HepG2 (cell line): Measurements from ENCODE around the gene CWF19L2. TPM values are rescaled to one million over a fixed set of nuclear protein-coding genes. Genes with fewer than 3 reads are reported as not detected.

Experiments used
- ATAC-seq: fragments of 200-7000 bp; cut with Tn5 transposase; 3 replicates; pipeline ENCODE4 v1.9.1; 2020; ENCODE audit warnings: mild to moderate bottlenecking, moderate library complexity
- BruUV-seq: library from RNA; stranded (reverse); fragments of 400-500 nt; replicated peaks from 2 replicates; lab custom pipeline; 2021; lab: Mats Ljungman, UMichigan
- CTCF ChIA-PET: fragments of 300-600 bp; formaldehyde crosslinking; extraction: SDS; loops from one replicate; lab custom pipeline; 2021; ENCODE audit warnings: low total read pairs, inconsistent platforms, low intra/inter-chr PET ratio; lab: Yijun Ruan, JAX
- POLR2A ChIA-PET: fragments of 350-600 bp; sonication (Branson Sonifier 250); formaldehyde crosslinking; loops from one replicate; lab custom pipeline; 2020; ENCODE audit warnings: antibody characterized with exemption, inconsistent platforms; lab: Yijun Ruan, JAX
- DNase-seq: peaks from one replicate; pipeline ENCODE4 v3.0.0-alpha.2; 2015; ENCODE audit warnings: low spot score
- FAIRE-seq: peaks from 3 replicates; lab custom pipeline; 2011; peaks lifted over from hg19 to GRCh38; lab: Jason Lieb, UNC
- H2AFZ ChIP-seq: one replicate; pipeline ENCODE4 v1.6.1; 2011; ENCODE audit warnings: low read length, inconsistent platforms
- H3K27ac ChIP-seq: fragments of 300-600 bp; 3 replicates; pipeline ENCODE4 v1.8.0; 2011; ENCODE audit warnings: mixed run types, mild to moderate bottlenecking, mixed read lengths, low read length, inconsistent platforms; ENCODE audit not compliant: insufficient read depth; ENCODE audit errors: extremely low read length
- H3K27me3 ChIP-seq, 2 experiments: fragments of 200-600 bp in 1 of 2; 2 replicates in 1 of 2; 3 replicates in 1 of 2; pipeline versions ENCODE4 v1.6.0 to v1.8.0; 2011; ENCODE audit warnings: low read length in 2 of 2, mild to moderate bottlenecking in 2 of 2, moderate library complexity in 2 of 2, inconsistent platforms in 1 of 2; ENCODE audit not compliant: insufficient read depth in 2 of 2, control insufficient read depth in 1 of 2
- H3K36me3 ChIP-seq, 2 experiments: fragments of 200-600 bp in 1 of 2; replicated peaks in 1 of 2; 2 replicates in 1 of 2; 3 replicates in 1 of 2; pipeline versions ENCODE4 v1.5.1 to v1.8.0; 2011; ENCODE audit warnings: low read length in 2 of 2, inconsistent platforms in 1 of 2; ENCODE audit not compliant: insufficient read depth in 2 of 2, control insufficient read depth in 1 of 2
- H3K4me1 ChIP-seq: 2 replicates; pipeline ENCODE4 v1.5.1; 2012; ENCODE audit warnings: low read length, inconsistent platforms; ENCODE audit not compliant: insufficient read depth
- H3K4me2 ChIP-seq: 2 replicates; pipeline ENCODE4 v1.6.0; 2011; ENCODE audit warnings: low read depth, low read length, inconsistent platforms
- H3K4me3 ChIP-seq, 3 experiments: fragments of 200-600 bp in 1 of 3; sonication (generic), shearing (Covaris generic) in 1 of 3; replicated peaks in 1 of 3; 2 replicates each; pipeline ENCODE4 v1.5.1; 2011 to 2016; ENCODE audit warnings: low read length in 3 of 3, inconsistent platforms in 2 of 3, low read depth in 2 of 3, mild to moderate bottlenecking in 2 of 3, control low read depth in 1 of 3, mixed read lengths in 1 of 3; ENCODE audit not compliant: insufficient read depth in 1 of 3
- H3K79me2 ChIP-seq: one replicate; pipeline ENCODE4 v1.6.1; 2011; ENCODE audit warnings: low read length, inconsistent platforms; ENCODE audit not compliant: insufficient read depth
- H3K9ac ChIP-seq: 2 replicates; pipeline ENCODE4 v1.6.0; 2011; ENCODE audit warnings: mild to moderate bottlenecking, low read depth, low read length, inconsistent platforms; ENCODE audit not compliant: insufficient read depth
- H3K9me3 ChIP-seq: 2 replicates; pipeline ENCODE4 v1.5.1; 2012; ENCODE audit warnings: mild to moderate bottlenecking, low read length
- H4K20me1 ChIP-seq: 2 replicates; pipeline ENCODE4 v1.6.0; 2011; ENCODE audit warnings: inconsistent platforms, mild to moderate bottlenecking, low read length, moderate library complexity; ENCODE audit not compliant: insufficient read depth
- CREBL2 ChIP-seq: sonication (generic); formaldehyde crosslinking; IDR thresholded peaks from 2 replicates; pipeline ENCODE4 v1.8.1; 2023; ENCODE audit warnings: missing genetic modification reagents, mild to moderate bottlenecking, borderline replicate concordance
- FOXA1 ChIP-seq, 2 experiments: fragments of 450-650 bp in 1 of 2; sonication (generic) in 1 of 2; formaldehyde crosslinking in 1 of 2; IDR thresholded peaks; 2 replicates each; pipeline versions ENCODE4 v1.4.0 to v1.6.1; 2016 to 2020; ENCODE audit warnings: missing genetic modification reagents in 1 of 2
- RFX5 ChIP-seq: IDR thresholded peaks from 2 replicates; pipeline ENCODE4 v1.6.1; 2011; ENCODE audit warnings: low read depth, low read length, improper control_type of control experiment
- SKI ChIP-seq: fragments of 450-650 bp; IDR thresholded peaks from one replicate; pipeline ENCODE4 v1.6.1; 2018; ENCODE audit warnings: mild to moderate bottlenecking; ENCODE audit not compliant: partially characterized antibody
- SRY ChIP-seq: sonication (generic); formaldehyde crosslinking; IDR thresholded peaks from 2 replicates; pipeline ENCODE4 v1.8.0; 2022; ENCODE audit warnings: mild to moderate bottlenecking, missing genetic modification reagents
- SYNCRIP ChIP-seq: fragments of 200-400 bp; formaldehyde crosslinking; IDR thresholded peaks from 2 replicates; pipeline ENCODE4 v1.6.1; 2018; ENCODE audit warnings: mild to moderate bottlenecking, low read depth, low read length; ENCODE audit not compliant: insufficient read depth
- ZBTB21 ChIP-seq: sonication (generic); formaldehyde crosslinking; IDR thresholded peaks from 2 replicates; pipeline ENCODE4 v1.4.0; 2020; ENCODE audit warnings: missing genetic modification reagents
- ZBTB33 ChIP-seq: sonication (generic); formaldehyde crosslinking; IDR thresholded peaks from 2 replicates; pipeline ENCODE4 v1.4.0; 2020; ENCODE audit warnings: missing genetic modification reagents
- ZC3H4 ChIP-seq: sonication (generic); formaldehyde crosslinking; IDR thresholded peaks from 2 replicates; pipeline ENCODE4 v1.4.0; 2020; ENCODE audit warnings: missing genetic modification reagents, borderline replicate concordance
- ZFAT ChIP-seq: sonication (generic); formaldehyde crosslinking; conservative IDR thresholded peaks from 2 replicates; pipeline ENCODE4 v1.8.1; 2023; ENCODE audit warnings: missing genetic modification reagents, inconsistent platforms
- ZSCAN9 ChIP-seq: IDR thresholded peaks from 2 replicates; pipeline ENCODE4 v1.6.1; 2016; ENCODE audit warnings: borderline replicate concordance
- in situ Hi-C: cut with HindIII; loops from 2 replicates; pipeline ENCODE4 v1.10.0; 2017; ENCODE audit warnings: low pct_unique_long_range_greater_than_20kb; ENCODE audit not compliant: extremely low pct_ligation_motif_present
- intact Hi-C: fragments of 100-400 bp; cut with micrococcal nuclease; formaldehyde crosslinking; loops from one replicate; pipeline ENCODE4 v1.10.0; 2022; ENCODE audit not compliant: unreplicated experiment
- polyA plus RNA-seq, 8 experiments: library from polyadenylated mRNA; depleted of rRNA in 3 of 8; stranded (reverse) in 7 of 8; unstranded in 1 of 8; fragments of >200 nt; fragmentation: Illumina TruSeq in 4 of 8; extraction: Trizol in 4 of 8; gene quantifications; 2 replicates each; pipeline versions ENCODE4 v1.2.1 to v1.2.3, GENCODE V29; 2011 to 2016; ENCODE audit warnings: low read depth in 4 of 8, missing spikeins in 1 of 8, mixed read lengths in 1 of 8; ENCODE audit not compliant: insufficient read depth in 1 of 8
- total RNA-seq, 5 experiments: library from RNA; depleted of rRNA; stranded (reverse); fragments of >200 nt; fragmentation: Illumina TruSeq; extraction: Trizol; gene quantifications; 2 replicates each; pipeline ENCODE4 v1.2.3, GENCODE V29; 2016; ENCODE audit warnings: low read depth in 1 of 5
- TF ChIP-seq, protein P1 (sequence below): sonication (generic); formaldehyde crosslinking; IDR thresholded peaks from 2 replicates; pipeline ENCODE4 v1.9.0; 2021; ENCODE audit warnings: missing genetic modification reagents, borderline replicate concordance
- TF ChIP-seq, protein P2 (sequence below): sonication (generic); formaldehyde crosslinking; IDR thresholded peaks from 2 replicates; pipeline ENCODE4 v1.4.0; 2020; ENCODE audit warnings: mild to moderate bottlenecking, low read depth, missing genetic modification reagents
- TF ChIP-seq, protein P3 (sequence below), 2 experiments: sonication (generic) in 1 of 2; formaldehyde crosslinking in 1 of 2; IDR thresholded peaks; 2 replicates each; pipeline versions ENCODE4 v1.6.1 to v1.9.0; 2014 to 2022; ENCODE audit warnings: antibody characterized with exemption in 1 of 2, borderline replicate concordance in 1 of 2, inconsistent platforms in 1 of 2, low read depth in 1 of 2, missing genetic modification reagents in 1 of 2

Gene CWF19L2
- total and polyA plus RNA-seq, 2 of the 13 experiments (the other 11 are each of a cell fraction or from before 2014, with no cell fraction given): 2.2 to 18.6 TPM

DNA sequence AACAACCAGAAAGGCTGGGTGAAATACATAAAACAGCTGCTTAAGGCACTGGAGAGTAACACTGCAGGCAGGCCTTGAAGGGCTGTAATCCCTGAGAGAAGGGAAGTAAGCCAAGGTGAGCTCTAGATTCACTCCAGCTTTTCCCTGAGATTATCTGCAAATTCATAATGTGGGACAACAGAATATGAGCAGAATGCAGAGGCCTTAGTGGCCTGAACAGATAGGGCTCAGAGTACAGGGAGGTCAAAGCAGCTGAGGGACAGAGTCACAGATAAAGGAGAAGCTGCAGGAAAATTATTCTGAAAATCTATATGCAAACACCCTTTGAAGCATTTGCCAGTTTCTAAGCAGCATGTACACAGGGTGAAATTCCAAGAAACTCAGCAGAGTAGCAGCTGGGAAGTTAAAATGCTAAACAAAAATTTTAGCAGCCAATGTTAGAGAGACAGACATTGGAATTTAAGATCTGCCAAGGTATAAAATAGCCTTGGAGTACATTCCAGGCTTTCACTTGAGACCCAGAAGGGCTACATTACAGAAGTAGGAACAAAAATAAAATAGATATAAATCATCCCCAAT is 48.1 kb upstream of the CWF19L2 start:
- CTCF ChIA-PET: no interaction called here
- Histone ChIP-seq H3K27me3 (no peaks in the 10 kb centered on the region), H3K4me1 (no peaks in the 10 kb centered on the region), H4K20me1 (no peaks in the 10 kb centered on the region), H3K4me3 (no peak overlapping the region)
- no TSS peak for BruUV-seq
- FAIRE-seq: no peak
- TF ChIP-seq ZFAT (no peak), FOXA1 (IDR thresholded peaks at IDR 0.05) (no peak), FOXA1 (CRISPR knock-in tag; IDR thresholded peaks at IDR 0.05) (no peak), RFX5 (no peak), SKI (no peak), SRY (CRISPR knock-in tag) (no peak), ZBTB33 (no peak), CREBL2 (CRISPR knock-in tag) (no peak), SYNCRIP (no peak), ZC3H4 (no peak), ZBTB21 (CRISPR knock-in tag) (no peak), ZSCAN9 (CRISPR knock-in tag) (no peak)
- TF ChIP-seq, protein P1, sequence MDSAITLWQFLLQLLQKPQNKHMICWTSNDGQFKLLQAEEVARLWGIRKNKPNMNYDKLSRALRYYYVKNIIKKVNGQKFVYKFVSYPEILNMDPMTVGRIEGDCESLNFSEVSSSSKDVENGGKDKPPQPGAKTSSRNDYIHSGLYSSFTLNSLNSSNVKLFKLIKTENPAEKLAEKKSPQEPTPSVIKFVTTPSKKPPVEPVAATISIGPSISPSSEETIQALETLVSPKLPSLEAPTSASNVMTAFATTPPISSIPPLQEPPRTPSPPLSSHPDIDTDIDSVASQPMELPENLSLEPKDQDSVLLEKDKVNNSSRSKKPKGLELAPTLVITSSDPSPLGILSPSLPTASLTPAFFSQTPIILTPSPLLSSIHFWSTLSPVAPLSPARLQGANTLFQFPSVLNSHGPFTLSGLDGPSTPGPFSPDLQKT: no peak
- TF ChIP-seq, protein P2, sequence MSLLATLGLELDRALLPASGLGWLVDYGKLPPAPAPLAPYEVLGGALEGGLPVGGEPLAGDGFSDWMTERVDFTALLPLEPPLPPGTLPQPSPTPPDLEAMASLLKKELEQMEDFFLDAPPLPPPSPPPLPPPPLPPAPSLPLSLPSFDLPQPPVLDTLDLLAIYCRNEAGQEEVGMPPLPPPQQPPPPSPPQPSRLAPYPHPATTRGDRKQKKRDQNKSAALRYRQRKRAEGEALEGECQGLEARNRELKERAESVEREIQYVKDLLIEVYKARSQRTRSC (CRISPR knock-in tag): no peak
- TF ChIP-seq, protein P3, sequence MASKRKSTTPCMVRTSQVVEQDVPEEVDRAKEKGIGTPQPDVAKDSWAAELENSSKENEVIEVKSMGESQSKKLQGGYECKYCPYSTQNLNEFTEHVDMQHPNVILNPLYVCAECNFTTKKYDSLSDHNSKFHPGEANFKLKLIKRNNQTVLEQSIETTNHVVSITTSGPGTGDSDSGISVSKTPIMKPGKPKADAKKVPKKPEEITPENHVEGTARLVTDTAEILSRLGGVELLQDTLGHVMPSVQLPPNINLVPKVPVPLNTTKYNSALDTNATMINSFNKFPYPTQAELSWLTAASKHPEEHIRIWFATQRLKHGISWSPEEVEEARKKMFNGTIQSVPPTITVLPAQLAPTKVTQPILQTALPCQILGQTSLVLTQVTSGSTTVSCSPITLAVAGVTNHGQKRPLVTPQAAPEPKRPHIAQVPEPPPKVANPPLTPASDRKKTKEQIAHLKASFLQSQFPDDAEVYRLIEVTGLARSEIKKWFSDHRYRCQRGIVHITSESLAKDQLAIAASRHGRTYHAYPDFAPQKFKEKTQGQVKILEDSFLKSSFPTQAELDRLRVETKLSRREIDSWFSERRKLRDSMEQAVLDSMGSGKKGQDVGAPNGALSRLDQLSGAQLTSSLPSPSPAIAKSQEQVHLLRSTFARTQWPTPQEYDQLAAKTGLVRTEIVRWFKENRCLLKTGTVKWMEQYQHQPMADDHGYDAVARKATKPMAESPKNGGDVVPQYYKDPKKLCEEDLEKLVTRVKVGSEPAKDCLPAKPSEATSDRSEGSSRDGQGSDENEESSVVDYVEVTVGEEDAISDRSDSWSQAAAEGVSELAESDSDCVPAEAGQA (IDR thresholded peaks at IDR 0.05; ENCODE audit: low read depth): no peak
- TF ChIP-seq, protein P3 (CRISPR knock-in tag; IDR thresholded peaks at IDR 0.05; ENCODE audit: borderline replicate concordance): no peak
- TF ChIP-seq, all 625 proteins: peak for 0
- Histone ChIP-seq H3K36me3 (peaks cover 3 to 5% of the 10 kb centered on the region in 2 experiments; a peak in 4 of 5 replicates), H3K27ac (no peak overlapping the region), H2AFZ (no peak overlapping the region), H3K9ac (no peak overlapping the region), H3K9me3 (peaks cover 8% of the 10 kb centered on the region; the same call in 1 of the 2 replicates), H3K79me2 (no peaks in the 10 kb centered on the region), H3K4me2 (no peak overlapping the region)
- in situ Hi-C loops: no loop called here
- POLR2A ChIA-PET: no interaction called here
- ATAC-seq (no peak), DNase-seq (no peak)
- intact Hi-C loops: no loop called here
